GM10266 (cell line): ENCODE measurements around the gene APCDD1L.

Source experiments
- DNase-seq: peaks from one replicate; pipeline ENCODE4 v3.0.0; 2012; ENCODE audit errors: extremely low spot score
- CTCF ChIP-seq: IDR thresholded peaks from 2 replicates; pipeline ENCODE4 v1.5.1; 2012; ENCODE audit warnings: mild to moderate bottlenecking, low read depth; ENCODE audit not compliant: control insufficient read depth, insufficient read depth; ENCODE audit errors: missing control alignments

The APCDD1L gene

GRCh38 chr20:58459058-58459750 lies 56.0 kb downstream of the APCDD1L start:
- DNase-seq: no peak
- no peak for TF ChIP-seq CTCF

GRCh38 chr20:58458342-58459057 lies 56.7 kb downstream of the APCDD1L start:
- DNase-seq: peak; percentile 84
- no peak for TF ChIP-seq CTCF

GRCh38 chr20:58457083-58457695 lies 58.0 kb downstream of the APCDD1L start:
- DNase-seq: no peak
- no peak for TF ChIP-seq CTCF

GRCh38 chr20:58454460-58454859 lies 60.7 kb downstream of the APCDD1L start:
- no peak for DNase-seq
- no peak for TF ChIP-seq CTCF

GRCh38 chr20:58453391-58453790 lies 61.8 kb downstream of the APCDD1L start:
- TF ChIP-seq CTCF: no peak
- DNase-seq: no peak

GRCh38 chr20:58452667-58453255 lies 62.4 kb downstream of the APCDD1L start:
- no peak for TF ChIP-seq CTCF
- no peak for DNase-seq
